GM15510 (cell line): ENCODE measurements around the gene DPCD.

Experiments
- POLR2A ChIP-seq: IDR thresholded peaks from 3 replicates; pipeline ENCODE4 v1.6.1; 2011; ENCODE audit warnings: borderline replicate concordance; ENCODE audit not compliant: insufficient read length; ENCODE audit errors: extremely low read depth

The DPCD gene

GRCh38 chr10:101563497-101564040 lies 24.6 kb upstream of the DPCD start:
- no peak for TF ChIP-seq POLR2A

- TF ChIP-seq POLR2A = no peak
These were observed 23.6 kb upstream of the DPCD start for GRCh38 chr10:101564490-101564991.

- TF ChIP-seq POLR2A = no peak
These were observed 22.7 kb upstream of the DPCD start for GRCh38 chr10:101565370-101565900.

GRCh38 chr10:101565936-101566332 lies 22.2 kb upstream of the DPCD start:
- TF ChIP-seq POLR2A = no peak

GRCh38 chr10:101566333-101567164 lies 21.6 kb upstream of the DPCD start:
- TF ChIP-seq POLR2A = no peak

GRCh38 chr10:101567165-101568006 lies 20.7 kb upstream of the DPCD start:
- TF ChIP-seq POLR2A = no peak

GRCh38 chr10:101568054-101568745 lies 19.9 kb upstream of the DPCD start:
- no peak for TF ChIP-seq POLR2A

- TF ChIP-seq POLR2A = no peak
These were observed 18.8 kb upstream of the DPCD start for GRCh38 chr10:101569323-101569621.

GRCh38 chr10:101569622-101570427 lies 18.3 kb upstream of the DPCD start:
- TF ChIP-seq POLR2A = no peak

- TF ChIP-seq POLR2A = no peak
These were observed 17.5 kb upstream of the DPCD start for GRCh38 chr10:101570428-101571270.

- no peak for TF ChIP-seq POLR2A
These were observed 16.7 kb upstream of the DPCD start for GRCh38 chr10:101571271-101571925.

- TF ChIP-seq POLR2A = no peak
These were observed 16.0 kb upstream of the DPCD start for GRCh38 chr10:101572126-101572525.
